ENCODE measurements around the gene CSMD2.

CSMD2 gene

GRCh38 chr1:33790577-33790976, 374.5 kb downstream of the CSMD2 start:
- Histone ChIP-seq H2AFZ (ENCODE audit: low read depth, low read length, severe bottlenecking) (no peak overlapping the region), H3K9me3 (ENCODE audit: insufficient read depth, low read length) (no peaks in the 10 kb centered on the region), H3K4me2 (ENCODE audit: low read depth, low read length, poor library complexity, severe bottlenecking) (no peak overlapping the region), H3K79me2 (ENCODE audit: insufficient read depth, low read length) (no peaks in the 10 kb centered on the region), H3K27ac (ENCODE audit: low read depth, low read length) (no peak overlapping the region), H3K4me3 (ENCODE audit: insufficient read depth, low read length, poor library complexity, severe bottlenecking) (no peak overlapping the region), H3K27me3 (ENCODE audit: low read length) (no peaks in the 10 kb centered on the region), H3F3A (ENCODE audit: insufficient read depth) (no peaks in the 10 kb centered on the region), H3K36me3 (ENCODE audit: low read length) (no peaks in the 10 kb centered on the region), H3K9me2 (replicated peaks; ENCODE audit: insufficient read depth, low read length) (no peaks in the 10 kb centered on the region), H4K20me1 (ENCODE audit: low read depth, low read length) (no peaks in the 10 kb centered on the region), H3K9ac (ENCODE audit: low read length) (no peak overlapping the region)
- no peak for TF ChIP-seq EZH2phosphoT487 (conservative IDR thresholded peaks at IDR 0.05; ENCODE audit: low read length)
- TF ChIP-seq CTCF (IDR thresholded peaks at IDR 0.05; ENCODE audit: insufficient read depth, low read length, poor library complexity, severe bottlenecking), result no peak

- H3K36me3 ChIP-seq (ENCODE audit: low read length), result no peaks in the 10 kb centered on the region
- H2AFZ ChIP-seq (ENCODE audit: low read depth, low read length, severe bottlenecking), result no peak overlapping the region
- H3K4me2 ChIP-seq (ENCODE audit: low read depth, low read length, poor library complexity, severe bottlenecking), result no peak overlapping the region
- TF ChIP-seq CTCF (IDR thresholded peaks at IDR 0.05; ENCODE audit: insufficient read depth, low read length, poor library complexity, severe bottlenecking) (no peak), EZH2phosphoT487 (conservative IDR thresholded peaks at IDR 0.05; ENCODE audit: low read length) (no peak)
- no peak overlapping the region for H3K27ac ChIP-seq (ENCODE audit: low read depth, low read length)
- no peaks in the 10 kb centered on the region for H4K20me1 ChIP-seq (ENCODE audit: low read depth, low read length)
- no peaks in the 10 kb centered on the region for H3K9me3 ChIP-seq (ENCODE audit: insufficient read depth, low read length)
- no peaks in the 10 kb centered on the region for H3K79me2 ChIP-seq (ENCODE audit: insufficient read depth, low read length)
- H3K4me3 ChIP-seq (ENCODE audit: insufficient read depth, low read length, poor library complexity, severe bottlenecking), result no peak overlapping the region
- H3K27me3 ChIP-seq (ENCODE audit: low read length), result no peaks in the 10 kb centered on the region
- no peak overlapping the region for H3K9ac ChIP-seq (ENCODE audit: low read length)
- H3F3A ChIP-seq (ENCODE audit: insufficient read depth), result no peaks in the 10 kb centered on the region
- H3K9me2 ChIP-seq (replicated peaks; ENCODE audit: insufficient read depth, low read length), result no peaks in the 10 kb centered on the region
These were observed 380.2 kb downstream of the CSMD2 start for GRCh38 chr1:33784876-33785275.

GRCh38 chr1:33782776-33783175, 382.3 kb downstream of the CSMD2 start:
- H3K27ac ChIP-seq (ENCODE audit: low read depth, low read length), result no peak overlapping the region
- H3K36me3 ChIP-seq (ENCODE audit: low read length), result no peaks in the 10 kb centered on the region

More at GRCh38 chr1:33782776-33783175, 382.3 kb downstream of the CSMD2 start:
- no peaks in the 10 kb centered on the region for H3K9me3 ChIP-seq (ENCODE audit: insufficient read depth, low read length)
- no peaks in the 10 kb centered on the region for H3K9me2 ChIP-seq (replicated peaks; ENCODE audit: insufficient read depth, low read length)
- no peaks in the 10 kb centered on the region for H3F3A ChIP-seq (ENCODE audit: insufficient read depth)
- H3K9ac ChIP-seq (ENCODE audit: low read length), result no peak overlapping the region
- H3K27me3 ChIP-seq (ENCODE audit: low read length), result no peaks in the 10 kb centered on the region
- no peaks in the 10 kb centered on the region for H4K20me1 ChIP-seq (ENCODE audit: low read depth, low read length)
- H3K79me2 ChIP-seq (ENCODE audit: insufficient read depth, low read length), result no peaks in the 10 kb centered on the region
- TF ChIP-seq EZH2phosphoT487 (conservative IDR thresholded peaks at IDR 0.05; ENCODE audit: low read length) (no peak), CTCF (IDR thresholded peaks at IDR 0.05; ENCODE audit: insufficient read depth, low read length, poor library complexity, severe bottlenecking) (no peak)
- H3K4me2 ChIP-seq (ENCODE audit: low read depth, low read length, poor library complexity, severe bottlenecking), result no peak overlapping the region
- no peak overlapping the region for H2AFZ ChIP-seq (ENCODE audit: low read depth, low read length, severe bottlenecking)
- H3K4me3 ChIP-seq (ENCODE audit: insufficient read depth, low read length, poor library complexity, severe bottlenecking), result no peak overlapping the region
